ENCODE results near the gene TMEM44.

- TF ChIP-seq POLR2A (IDR thresholded peaks at IDR 0.05): no peak
- no peak for TF ChIP-seq CTCF (IDR thresholded peaks at IDR 0.05)
Measured at GRCh38 chr3:194622621-194623340, 10.4 kb downstream of the TMEM44 start.
